Neural progenitor cell (in vitro differentiated cells): ENCODE measurements around the gene RAB27A. TPM values are rescaled to one million over a fixed set of nuclear protein-coding genes. Genes with fewer than 3 reads are reported as not detected.

Experiments used
- DNase-seq: peaks from one replicate; pipeline ENCODE4 v3.0.0-alpha.2; 2016; ENCODE audit warnings: low spot score
- H2AFZ ChIP-seq: fragments of 200-600 bp; sonication (generic); replicated peaks from 2 replicates; pipeline ENCODE4 v1.6.1; 2016; ENCODE audit warnings: antibody characterized with exemption
- H3F3A ChIP-seq: fragments of 200-600 bp; sonication (generic); 2 replicates; pipeline ENCODE4 v1.6.1; 2016; ENCODE audit warnings: antibody characterized with exemption, low read depth
- H3K27ac ChIP-seq: fragments of 200-600 bp; sonication (generic); 2 replicates; pipeline ENCODE4 v1.5.1; 2016; ENCODE audit warnings: mild to moderate bottlenecking
- H3K27me3 ChIP-seq: fragments of 200-600 bp; sonication (generic); 2 replicates; pipeline ENCODE4 v1.6.1; 2016; ENCODE audit warnings: mild to moderate bottlenecking, moderate library complexity
- H3K36me3 ChIP-seq: fragments of 200-600 bp; sonication (generic); 2 replicates; pipeline ENCODE4 v1.5.1; 2016
- H3K4me1 ChIP-seq: fragments of 200-600 bp; sonication (generic); 2 replicates; pipeline ENCODE4 v1.6.1; 2016; ENCODE audit warnings: mixed run types
- H3K4me2 ChIP-seq: fragments of 200-600 bp; sonication (generic); 2 replicates; pipeline ENCODE4 v1.6.1; 2016
- H3K4me3 ChIP-seq: fragments of 200-600 bp; sonication (generic); 2 replicates; pipeline ENCODE4 v1.5.1; 2016
- H3K79me2 ChIP-seq: fragments of 200-600 bp; sonication (generic); 2 replicates; pipeline ENCODE4 v1.6.1; 2016; ENCODE audit warnings: low read depth
- H3K9ac ChIP-seq: fragments of 200-600 bp; sonication (generic); 2 replicates; pipeline ENCODE4 v1.6.1; 2016
- H3K9me3 ChIP-seq: fragments of 200-600 bp; sonication (generic); 2 replicates; pipeline ENCODE4 v1.5.1; 2016; ENCODE audit warnings: low read depth
- H4K20me1 ChIP-seq: fragments of 200-600 bp; sonication (generic); 2 replicates; pipeline ENCODE4 v1.6.1; 2016; ENCODE audit warnings: low read depth
- H3K27ac Mint-ChIP-seq: 3 replicates; pipeline ENCODE4 v1.8.0; 2021; ENCODE audit warnings: mixed read lengths
- H3K27me3 Mint-ChIP-seq: 2 replicates; pipeline ENCODE4 v1.8.0; 2022; ENCODE audit warnings: low read depth, mild to moderate bottlenecking, inconsistent platforms, moderate library complexity, mixed read lengths; ENCODE audit not compliant: insufficient read depth
- H3K36me3 Mint-ChIP-seq: 3 replicates; pipeline ENCODE4 v1.8.0; 2021; ENCODE audit warnings: mixed read lengths
- H3K4me1 Mint-ChIP-seq: 3 replicates; pipeline ENCODE4 v1.8.0; 2021; ENCODE audit warnings: mixed read lengths
- H3K4me3 Mint-ChIP-seq: 3 replicates; pipeline ENCODE4 v1.8.0; 2021; ENCODE audit warnings: mild to moderate bottlenecking, moderate library complexity, mixed read lengths
- H3K9me3 Mint-ChIP-seq: 3 replicates; pipeline ENCODE4 v1.8.0; 2020; ENCODE audit warnings: mixed read lengths
- CTCF ChIP-seq: fragments of 200-600 bp; sonication (generic); IDR thresholded peaks from 2 replicates; pipeline ENCODE4 v1.5.1; 2017; ENCODE audit warnings: antibody characterized with exemption, mild to moderate bottlenecking
- EZH2 ChIP-seq: fragments of 200-600 bp; sonication (generic); IDR thresholded peaks from 2 replicates; pipeline ENCODE4 v1.6.1; 2017; ENCODE audit warnings: antibody characterized with exemption, mild to moderate bottlenecking, moderate library complexity
- EZH2phosphoT487 ChIP-seq: fragments of 200-600 bp; sonication (generic); IDR thresholded peaks from 2 replicates; pipeline ENCODE4 v1.6.1; 2017; ENCODE audit warnings: antibody characterized with exemption
- total RNA-seq: library from RNA; depleted of rRNA; stranded (reverse); fragments of >200 nt; gene quantifications from 2 replicates; pipeline ENCODE4 v1.2.3, GENCODE V29; 2015; ENCODE audit warnings: low replicate concordance

RAB27A gene
- total RNA-seq, 1 donor from 2014 or later = 3.6 TPM

DNA sequence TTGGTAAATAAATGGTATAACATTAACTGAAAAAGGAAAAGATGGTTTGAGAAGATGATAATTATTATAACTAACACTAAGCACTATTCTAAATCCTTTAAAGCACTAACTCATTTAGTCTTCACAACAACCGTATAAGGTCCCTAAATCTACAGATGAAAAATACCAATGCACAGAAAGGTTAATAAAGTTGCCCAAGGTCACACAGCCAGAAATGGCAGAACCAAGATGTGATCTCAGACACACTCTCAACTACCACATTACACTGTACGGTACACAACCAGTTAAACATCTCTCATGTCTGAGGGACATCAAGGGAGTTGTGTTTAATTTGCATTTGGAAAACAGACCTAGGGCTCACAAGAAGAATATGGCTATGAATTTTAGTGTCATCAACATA is 23.1 kb downstream of the RAB27A start:
- Mint-ChIP-seq H3K4me3 (no peak overlapping the region), H3K36me3 (no peaks in the 10 kb centered on the region), H3K4me1 (peaks cover 8% of the 10 kb centered on the region), H3K27me3 (no peaks in the 10 kb centered on the region), H3K9me3 (no peaks in the 10 kb centered on the region), H3K27ac (no peak overlapping the region)
- H3F3A ChIP-seq = no peaks in the 10 kb centered on the region
- H3K4me1 ChIP-seq = no peaks in the 10 kb centered on the region
- no peak overlapping the region for H3K4me2 ChIP-seq
- no peaks in the 10 kb centered on the region for H4K20me1 ChIP-seq
- DNase-seq = no peak
- H3K79me2 ChIP-seq = no peaks in the 10 kb centered on the region
- H3K9ac ChIP-seq = no peak overlapping the region
- H3K4me3 ChIP-seq = no peak overlapping the region
- TF ChIP-seq CTCF = no peak
- no peak overlapping the region for H2AFZ ChIP-seq
- H3K9me3 ChIP-seq = no peaks in the 10 kb centered on the region
- no peak overlapping the region for H3K27ac ChIP-seq
- no peaks in the 10 kb centered on the region for H3K36me3 ChIP-seq
- H3K27me3 ChIP-seq = no peaks in the 10 kb centered on the region

GRCh38 chr15:55260562-55261131 is 29.0 kb downstream of the RAB27A start:
- H3K27me3 ChIP-seq = no peaks in the 10 kb centered on the region
- no peak overlapping the region for H2AFZ ChIP-seq
- peaks cover 2% of the 10 kb centered on the region for H3K4me1 Mint-ChIP-seq
- H3K36me3 Mint-ChIP-seq = peaks cover 2% of the 10 kb centered on the region
- no peak for DNase-seq
- no peak overlapping the region for H3K9ac ChIP-seq
- no peak overlapping the region for H3K4me2 ChIP-seq
- no peak overlapping the region for H3K4me3 Mint-ChIP-seq
- H4K20me1 ChIP-seq = no peaks in the 10 kb centered on the region
- H3K4me3 ChIP-seq = no peak overlapping the region
- H3K9me3 Mint-ChIP-seq = no peaks in the 10 kb centered on the region
- H3K79me2 ChIP-seq = no peaks in the 10 kb centered on the region
- no peaks in the 10 kb centered on the region for H3K4me1 ChIP-seq
- no peaks in the 10 kb centered on the region for H3K36me3 ChIP-seq
- H3F3A ChIP-seq = no peaks in the 10 kb centered on the region
- H3K27ac Mint-ChIP-seq = no peak overlapping the region
- no peaks in the 10 kb centered on the region for H3K9me3 ChIP-seq
- H3K27ac ChIP-seq = no peak overlapping the region
- no peak for TF ChIP-seq EZH2
- TF ChIP-seq CTCF = no peak
- no peak for TF ChIP-seq EZH2phosphoT487
- H3K27me3 Mint-ChIP-seq = no peaks in the 10 kb centered on the region

DNA sequence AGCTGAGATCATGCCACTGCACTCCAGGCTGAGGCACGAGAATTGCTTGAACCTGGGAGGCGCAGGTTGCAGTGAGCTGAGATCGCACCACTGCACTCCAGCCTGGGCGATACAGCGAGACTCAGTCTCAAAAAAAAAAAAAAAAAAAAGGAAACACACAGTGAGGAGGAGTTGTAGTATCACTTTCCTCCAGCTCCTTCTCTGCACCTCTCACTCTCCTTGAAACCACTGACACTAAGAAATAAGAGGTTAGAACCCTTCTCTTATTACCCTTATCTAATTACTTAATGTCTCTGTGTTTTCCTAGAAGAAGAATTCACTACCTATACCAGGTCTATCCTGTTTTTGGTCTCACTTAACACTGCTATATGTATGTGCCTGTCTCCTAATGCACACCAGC is 31.7 kb downstream of the RAB27A start:
- no peak overlapping the region for H3K4me3 Mint-ChIP-seq
- H3K4me1 Mint-ChIP-seq = peaks cover 2% of the 10 kb centered on the region
- DNase-seq = no peak
- no peak overlapping the region for H2AFZ ChIP-seq
- no peaks in the 10 kb centered on the region for H3K9me3 Mint-ChIP-seq
- H3K27me3 Mint-ChIP-seq = no peaks in the 10 kb centered on the region
- peaks cover 2% of the 10 kb centered on the region for H3K36me3 Mint-ChIP-seq
- TF ChIP-seq EZH2 = no peak
- TF ChIP-seq CTCF = no peak
- no peak for TF ChIP-seq EZH2phosphoT487
- H3K79me2 ChIP-seq = no peaks in the 10 kb centered on the region
- H4K20me1 ChIP-seq = no peaks in the 10 kb centered on the region
- H3K9me3 ChIP-seq = no peaks in the 10 kb centered on the region
- no peaks in the 10 kb centered on the region for H3F3A ChIP-seq
- no peaks in the 10 kb centered on the region for H3K4me1 ChIP-seq
- no peak overlapping the region for H3K4me2 ChIP-seq
- H3K9ac ChIP-seq = no peak overlapping the region
- H3K27ac ChIP-seq = no peak overlapping the region
- H3K27ac Mint-ChIP-seq = no peak overlapping the region
- H3K4me3 ChIP-seq = no peak overlapping the region
- H3K36me3 ChIP-seq = no peaks in the 10 kb centered on the region
- no peaks in the 10 kb centered on the region for H3K27me3 ChIP-seq
